ENCODE measurements around the gene C2CD5. TPM values are rescaled to one million over a fixed set of nuclear protein-coding genes. Genes with fewer than 3 reads are reported as not detected.

Gene C2CD5
- total and polyA plus RNA-seq, 2 of the 13 experiments (the other 11 are each of a cell fraction or from before 2014, with no cell fraction given): 12.6 to 14.6 TPM

GRCh38 chr12:22443379-22444316 is 100.7 kb downstream of the C2CD5 start:
- no peaks in the 10 kb centered on the region for H3K9me3 ChIP-seq (ENCODE audit: low read length)
- 9% methylated on average over 16 of the region's 17 CpGs for WGBS (ENCODE audit: low lambda C conversion rate)
- peak overlapping the region; percentile 27 for H2AFZ ChIP-seq (ENCODE audit: low read length)
- ATAC-seq (peak; percentile 100), DNase-seq (ENCODE audit: low spot score) (peak; percentile 82), FAIRE-seq (peak; percentile 76)
- no peak overlapping the region for H3K4me2 ChIP-seq (ENCODE audit: low read depth, low read length)
- intact Hi-C loops (cut with micrococcal nuclease; ENCODE audit: unreplicated experiment): loop anchor here (1.0 to 5.0 kb wide), 3 partner anchors 342 to 746 kb away; no protein-coding TSS in a partner anchor
- H3K9ac ChIP-seq (ENCODE audit: insufficient read depth, low read depth, low read length): no peak overlapping the region
- ChIA-PET POLR2A (no interaction called here), CTCF (ENCODE audit: low intra/inter-chr PET ratio, low total read pairs) (interaction anchor here (1.1 to 1.7 kb wide), 4 partner anchors 322 to 746 kb away, joined by 3 to 15 read pairs (median 12); no protein-coding TSS in a partner anchor)
- H3K4me3 ChIP-seq (replicated peaks in 1 of 3; ENCODE audit: insufficient read depth in 1 of 3, low read depth in 2 of 3, low read length in 3 of 3): no peak overlapping the region
- BruUV-seq (replicated peaks): no TSS peak
- no peaks in the 10 kb centered on the region for H3K79me2 ChIP-seq (ENCODE audit: insufficient read depth, low read length)
- H4K20me1 ChIP-seq (ENCODE audit: insufficient read depth, low read length): no peaks in the 10 kb centered on the region
- no peak overlapping the region for H3K27ac ChIP-seq (ENCODE audit: extremely low read length, insufficient read depth, low read length)
- H3K4me1 ChIP-seq (ENCODE audit: insufficient read depth, low read length): no peaks in the 10 kb centered on the region
- H3K36me3 ChIP-seq (replicated peaks in 1 of 2; ENCODE audit: control insufficient read depth in 1 of 2, insufficient read depth in 2 of 2, low read length in 2 of 2): no peaks in the 10 kb centered on the region
- in situ Hi-C loops (cut with HindIII; ENCODE audit: extremely low pct_ligation_motif_present, low pct_unique_long_range_greater_than_20kb): loop anchor here (25.0 kb wide), 1 partner anchor 731 kb away; no protein-coding TSS in a partner anchor
- H3K27me3 ChIP-seq (ENCODE audit: control insufficient read depth in 1 of 2, insufficient read depth in 2 of 2, low read length in 2 of 2): no peaks in the 10 kb centered on the region; a peak in 1 of 5 replicates
- TF ChIP-seq ATF7 (IDR thresholded peaks at IDR 0.05) (no peak), ATF7 (CRISPR knock-in tag; IDR thresholded peaks at IDR 0.05) (no peak), CTCF (CRISPR knock-in tag; IDR thresholded peaks at IDR 0.05) (peak; percentile 92), BCL6 (CRISPR knock-in tag; IDR thresholded peaks at IDR 0.05) (no peak), XRCC5 (optimal IDR thresholded peaks at IDR 0.05; ENCODE audit: low read length) (peak; percentile 56), ZNF652 (CRISPR knock-in tag; IDR thresholded peaks at IDR 0.05; ENCODE audit: borderline replicate concordance, low read depth) (peak; percentile 98), IKZF5 (CRISPR knock-in tag; IDR thresholded peaks at IDR 0.05) (no peak), AHDC1 (CRISPR knock-in tag; IDR thresholded peaks at IDR 0.05; ENCODE audit: borderline replicate concordance) (no peak), ZNF331 (CRISPR knock-in tag; IDR thresholded peaks at IDR 0.05) (peak; percentile 60; the same call in 1 of the 2 replicates), ELF3 (CRISPR knock-in tag; IDR thresholded peaks at IDR 0.05) (peak; percentile 79), SMC3 (IDR thresholded peaks at IDR 0.05; ENCODE audit: low read length) (peak; percentile 85), KLF16 (CRISPR knock-in tag; IDR thresholded peaks at IDR 0.05) (no peak)
